ENCODE results near the gene LANCL2.
"Not testable (repeated sequence)": the region's sequence is repeated elsewhere in the genome, so short reads cannot be mapped to it uniquely, and the experiment has no call there.

LANCL2 gene

GRCh38 chr7:55471594-55471993, 106.5 kb downstream of the LANCL2 start:
- not testable (repeated sequence) for DNase-seq (ENCODE audit: low spot score)

GRCh38 chr7:55472406-55472805, 107.3 kb downstream of the LANCL2 start:
- DNase-seq (ENCODE audit: low spot score): not testable (repeated sequence)

DNA sequence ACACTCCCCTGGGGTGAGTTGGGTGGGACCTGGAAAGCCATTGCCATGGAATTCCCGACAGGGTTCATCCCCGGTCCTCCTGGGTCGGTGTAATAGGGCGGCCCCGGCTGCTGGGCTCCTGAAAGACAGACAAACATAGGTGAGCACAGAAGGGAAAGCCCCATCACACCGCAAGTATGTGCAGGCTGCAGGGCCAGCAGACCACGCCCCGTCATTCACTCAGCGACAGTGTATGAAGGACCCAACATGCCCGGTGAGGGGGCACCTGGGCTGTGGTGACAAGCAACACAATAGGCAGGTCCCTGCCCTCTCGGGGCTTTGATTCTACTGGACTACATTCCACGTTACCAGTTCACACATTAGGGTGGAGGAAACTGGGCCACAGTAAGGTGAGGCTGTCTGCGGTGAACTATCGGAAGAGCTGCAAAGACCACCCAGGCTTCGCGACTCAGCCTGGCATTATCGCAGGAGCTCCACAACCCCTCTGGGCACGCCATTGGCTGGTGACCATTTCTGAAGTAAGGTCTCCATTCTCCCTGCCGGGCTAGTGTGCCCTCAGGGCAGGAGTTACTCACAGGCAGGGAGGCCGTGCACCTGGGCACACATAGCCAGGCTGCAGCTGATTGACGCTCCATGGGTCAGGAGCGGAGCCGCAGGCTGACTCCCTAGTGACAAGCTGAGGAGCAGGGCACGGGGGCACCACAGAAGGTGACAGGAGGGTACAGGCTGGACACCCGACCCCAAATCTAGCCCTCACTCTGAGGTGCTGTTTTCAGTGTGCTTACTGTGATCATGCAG, 108.0 kb downstream of the LANCL2 start:
- no peak for DNase-seq (ENCODE audit: low spot score)

DNA sequence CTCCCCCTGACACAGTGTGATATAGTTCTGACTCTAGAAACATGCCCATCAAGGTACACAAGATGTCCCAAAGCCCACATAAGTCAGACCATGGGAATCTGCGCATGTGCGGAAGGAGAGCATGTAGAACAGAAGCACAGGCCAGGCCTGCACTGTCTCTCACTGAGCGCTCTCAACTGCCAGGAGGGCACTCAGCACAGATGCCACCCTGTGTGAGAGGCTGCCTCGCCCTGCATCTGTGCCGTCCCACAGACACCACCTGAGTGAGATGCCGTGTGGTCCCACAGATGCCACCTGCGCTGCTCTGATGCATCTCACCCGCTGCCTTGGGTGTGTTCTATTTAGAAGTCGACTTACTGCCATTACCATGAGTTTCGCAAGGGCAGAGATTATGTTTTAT, 108.8 kb downstream of the LANCL2 start:
- no peak for DNase-seq (ENCODE audit: low spot score)

- DNase-seq (ENCODE audit: low spot score): no peak
Observed at GRCh38 chr7:55474944-55475854, 110.1 kb downstream of the LANCL2 start.

DNA sequence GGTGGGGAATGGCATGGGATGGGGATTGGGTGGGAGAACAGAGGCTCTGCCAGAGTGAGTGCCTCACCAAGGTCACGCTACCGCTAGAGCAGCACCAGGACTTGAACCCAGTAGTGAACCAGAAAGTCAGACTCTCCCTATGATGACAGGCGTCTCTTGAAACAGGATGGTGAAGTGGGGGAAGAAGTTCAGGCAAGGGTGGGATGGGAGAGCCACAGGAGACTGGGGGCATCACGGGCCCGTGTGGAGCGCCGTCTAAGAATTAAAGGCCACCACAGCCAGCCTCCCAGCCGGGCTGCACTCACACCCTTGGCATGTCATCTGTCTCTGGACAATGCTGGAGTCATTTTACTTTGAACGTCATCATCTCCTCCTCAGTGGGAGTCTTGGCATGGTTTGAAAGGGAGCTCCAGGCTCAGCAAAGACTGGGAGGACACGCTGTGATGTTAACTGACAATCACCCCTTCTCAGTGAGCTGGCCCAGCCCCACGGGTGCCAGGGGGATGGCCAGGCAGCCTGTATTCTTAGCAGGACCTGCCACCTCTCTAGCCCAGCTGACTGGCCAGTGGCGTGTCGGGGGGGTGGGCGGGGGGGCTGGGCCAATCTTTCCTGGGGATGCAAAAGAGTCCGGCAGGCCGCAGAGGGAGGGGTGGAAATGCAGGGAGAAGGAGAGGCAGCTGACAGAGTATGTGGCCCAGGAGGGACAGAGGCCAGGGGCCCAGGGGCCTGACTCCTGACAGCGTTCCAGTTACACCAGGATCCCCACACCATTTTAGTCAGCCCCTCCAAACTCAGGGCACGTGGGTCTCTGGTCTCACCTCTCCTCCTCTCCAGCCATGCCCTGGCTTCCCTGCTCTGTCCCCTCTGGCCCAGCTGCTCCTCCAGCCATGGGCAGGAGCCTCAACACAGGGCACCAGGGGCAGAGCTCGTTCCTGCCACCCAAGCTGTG, 111.0 kb downstream of the LANCL2 start:
- DNase-seq (ENCODE audit: low spot score): peak; percentile 29

DNA sequence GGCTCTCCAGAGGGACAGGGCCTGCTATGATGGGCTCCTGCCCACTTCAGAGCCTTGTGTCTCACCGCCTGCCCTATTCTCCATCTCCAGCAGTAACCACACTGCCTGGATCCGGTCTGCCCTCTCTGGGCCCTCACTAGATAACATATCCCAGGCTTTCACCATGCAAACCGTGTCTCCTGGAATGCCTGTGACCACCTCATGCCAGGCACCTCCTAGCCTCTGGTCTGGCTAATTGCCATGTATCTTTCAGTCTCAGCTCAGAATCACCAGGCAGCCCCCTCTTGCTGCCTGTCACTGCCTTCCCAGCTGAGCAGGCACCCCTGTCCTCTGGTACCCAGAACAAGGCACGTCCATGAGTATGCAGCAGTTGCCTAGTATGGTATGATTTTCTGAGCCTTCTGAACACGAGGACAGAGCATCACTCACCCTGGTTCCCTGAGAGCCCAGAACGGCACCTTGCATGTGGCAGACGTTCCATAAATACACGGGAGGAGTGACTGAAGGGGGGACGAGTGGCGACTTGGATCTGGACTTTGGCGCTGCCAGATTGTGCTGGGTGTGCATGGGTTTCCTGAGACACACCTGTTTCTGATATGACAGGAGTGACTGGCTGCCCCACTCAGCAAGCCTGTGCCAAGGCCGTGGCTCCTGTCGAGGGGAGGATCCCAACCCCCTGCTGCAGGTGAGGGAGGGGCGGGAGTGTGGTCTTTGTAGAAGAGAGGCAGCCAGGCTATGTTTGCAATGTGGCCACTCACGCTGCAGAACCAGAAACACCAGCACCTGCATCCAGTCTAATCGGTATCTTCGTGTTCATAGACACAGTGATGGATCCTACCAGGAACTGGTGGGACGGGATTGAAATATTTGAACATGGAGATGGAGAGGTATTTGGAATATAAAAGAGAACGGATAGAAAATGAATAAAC, 112.0 kb downstream of the LANCL2 start:
- no peak for DNase-seq (ENCODE audit: low spot score)

- peak; percentile 89 for DNase-seq (ENCODE audit: low spot score)
Observed at GRCh38 chr7:55477781-55478374, 112.7 kb downstream of the LANCL2 start.

DNA sequence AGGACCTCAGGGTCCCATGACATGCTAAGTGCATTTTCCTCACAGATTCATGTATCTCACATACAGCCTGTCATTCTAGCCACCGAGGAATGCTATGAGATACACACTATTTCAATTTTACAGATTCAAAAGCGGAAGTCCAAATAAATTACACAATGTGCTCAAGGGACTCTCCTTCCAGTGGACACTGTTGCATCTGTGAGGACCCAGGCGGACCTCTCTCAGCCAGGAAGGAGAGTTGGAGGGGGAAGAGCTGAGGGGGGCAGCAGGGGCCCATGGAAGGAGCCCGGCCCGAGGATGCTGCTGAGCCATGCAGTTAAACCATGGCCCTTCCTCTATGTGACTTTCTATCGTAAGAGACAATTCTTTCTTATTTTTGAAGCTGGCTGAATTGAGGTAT, 113.6 kb downstream of the LANCL2 start:
- DNase-seq (ENCODE audit: low spot score): no peak

GRCh38 chr7:55481155-55481554, 116.0 kb downstream of the LANCL2 start:
- DNase-seq (ENCODE audit: low spot score): no peak

GRCh38 chr7:55483046-55483445, 117.9 kb downstream of the LANCL2 start:
- DNase-seq (ENCODE audit: low spot score): no peak
